ENCODE measurements around the gene USP50.
"Not testable (repeated sequence)": the region's sequence is repeated elsewhere in the genome, so short reads cannot be mapped to it uniquely, and the experiment has no call there.

Gene USP50

DNA sequence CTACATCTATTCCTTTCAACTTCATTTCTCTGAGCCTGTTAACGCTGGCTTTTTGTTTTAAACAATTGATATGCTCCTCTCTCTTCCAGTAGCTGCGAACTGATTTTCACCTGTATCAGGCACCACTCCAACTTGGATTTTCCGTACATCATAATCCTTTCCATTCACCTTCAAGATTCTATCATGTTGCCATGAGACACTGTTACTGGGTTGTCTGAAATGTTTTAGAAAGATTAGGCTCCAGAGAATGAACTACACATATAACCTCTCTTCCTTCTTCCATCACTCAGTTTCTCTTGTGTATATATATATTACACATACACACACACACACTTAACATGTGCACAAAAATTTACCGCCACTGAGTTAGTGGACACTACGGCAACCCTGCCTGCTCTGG lies at the start of gene USP50:
Gene USP50 (minus strand): TSS at position 101 of the 400 bp plus-strand sequence. CDS start 141 bp downstream, outside the sequence.
- TF ChIP-seq, protein P1, sequence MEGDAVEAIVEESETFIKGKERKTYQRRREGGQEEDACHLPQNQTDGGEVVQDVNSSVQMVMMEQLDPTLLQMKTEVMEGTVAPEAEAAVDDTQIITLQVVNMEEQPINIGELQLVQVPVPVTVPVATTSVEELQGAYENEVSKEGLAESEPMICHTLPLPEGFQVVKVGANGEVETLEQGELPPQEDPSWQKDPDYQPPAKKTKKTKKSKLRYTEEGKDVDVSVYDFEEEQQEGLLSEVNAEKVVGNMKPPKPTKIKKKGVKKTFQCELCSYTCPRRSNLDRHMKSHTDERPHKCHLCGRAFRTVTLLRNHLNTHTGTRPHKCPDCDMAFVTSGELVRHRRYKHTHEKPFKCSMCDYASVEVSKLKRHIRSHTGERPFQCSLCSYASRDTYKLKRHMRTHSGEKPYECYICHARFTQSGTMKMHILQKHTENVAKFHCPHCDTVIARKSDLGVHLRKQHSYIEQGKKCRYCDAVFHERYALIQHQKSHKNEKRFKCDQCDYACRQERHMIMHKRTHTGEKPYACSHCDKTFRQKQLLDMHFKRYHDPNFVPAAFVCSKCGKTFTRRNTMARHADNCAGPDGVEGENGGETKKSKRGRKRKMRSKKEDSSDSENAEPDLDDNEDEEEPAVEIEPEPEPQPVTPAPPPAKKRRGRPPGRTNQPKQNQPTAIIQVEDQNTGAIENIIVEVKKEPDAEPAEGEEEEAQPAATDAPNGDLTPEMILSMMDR (IDR thresholded peaks at IDR 0.05; ENCODE audit: low read depth, low read length), result no peak
- H3K4me3 ChIP-seq (ENCODE audit: low read depth, low read length), result no peak within 1 kb of the TSS
- DNase-seq (ENCODE audit: low read depth, low spot score), result no peak
- in situ Hi-C loops (cut with HindIII; ENCODE audit: low sequenced_read_pairs), result no loop called here

GRCh38 chr15:50594311-50594710 lies 47.8 kb upstream of the USP50 start:
- no peak for DNase-seq (ENCODE audit: low read depth, low spot score)
- in situ Hi-C loops (cut with HindIII; ENCODE audit: low sequenced_read_pairs), result no loop called here
- no peak overlapping the region for H3K4me3 ChIP-seq (ENCODE audit: low read depth, low read length)
- TF ChIP-seq, protein P1 (IDR thresholded peaks at IDR 0.05; ENCODE audit: low read depth, low read length), result no peak

- DNase-seq (ENCODE audit: low read depth, low spot score), result no peak
- in situ Hi-C loops (cut with HindIII; ENCODE audit: low sequenced_read_pairs), result no loop called here
- TF ChIP-seq, protein P1 (IDR thresholded peaks at IDR 0.05; ENCODE audit: low read depth, low read length), result no peak
- no peak overlapping the region for H3K4me3 ChIP-seq (ENCODE audit: low read depth, low read length)
Observed at GRCh38 chr15:50593761-50594160, 47.3 kb upstream of the USP50 start.

DNA sequence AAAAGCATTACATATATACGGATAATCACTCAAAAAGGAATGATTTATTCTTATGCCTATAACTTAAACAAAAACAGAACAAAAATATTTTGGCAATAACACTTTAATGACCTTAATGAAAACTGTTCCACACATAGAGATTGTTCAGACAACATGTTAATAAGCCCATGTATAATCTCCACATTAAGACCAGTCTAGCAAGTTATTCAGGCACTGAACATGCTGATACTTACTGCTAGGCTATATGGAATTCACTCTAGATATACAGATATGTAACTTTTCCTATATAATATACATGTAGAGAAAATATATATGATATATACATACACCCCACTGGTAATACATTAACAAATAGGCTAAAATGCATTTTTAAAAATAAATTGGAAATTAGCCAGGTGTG lies 43.8 kb upstream of the USP50 start:
- no peak overlapping the region for H3K4me3 ChIP-seq (ENCODE audit: low read depth, low read length)
- TF ChIP-seq, protein P1 (IDR thresholded peaks at IDR 0.05; ENCODE audit: low read depth, low read length), result no peak
- in situ Hi-C loops (cut with HindIII; ENCODE audit: low sequenced_read_pairs), result no loop called here
- no peak for DNase-seq (ENCODE audit: low read depth, low spot score)

DNA sequence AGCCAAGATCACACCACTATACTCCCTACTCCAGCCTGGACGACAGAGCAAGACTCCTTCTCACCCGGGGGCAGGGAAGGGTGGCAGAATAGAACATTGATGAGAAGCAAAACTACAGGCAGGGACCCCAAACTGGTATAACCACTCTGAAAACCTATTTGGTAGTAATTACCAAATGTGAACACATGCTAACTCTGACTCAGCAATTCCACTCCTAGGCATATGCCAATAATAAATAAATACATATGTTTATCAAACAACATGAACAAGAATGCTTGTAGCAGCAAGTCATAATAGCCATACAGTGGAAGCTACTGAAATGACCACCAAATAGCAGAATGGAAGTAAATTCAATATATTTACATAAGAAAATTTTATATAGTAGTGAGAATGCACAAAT lies 31.0 kb upstream of the USP50 start:
- in situ Hi-C loops (cut with HindIII; ENCODE audit: low sequenced_read_pairs), result no loop called here
- no peak overlapping the region for H3K4me3 ChIP-seq (ENCODE audit: low read depth, low read length)
- no peak for DNase-seq (ENCODE audit: low read depth, low spot score)
- TF ChIP-seq, protein P1 (IDR thresholded peaks at IDR 0.05; ENCODE audit: low read depth, low read length), result no peak

GRCh38 chr15:50576166-50576565 lies 29.7 kb upstream of the USP50 start:
- no peak for DNase-seq (ENCODE audit: low read depth, low spot score)
- H3K4me3 ChIP-seq (ENCODE audit: low read depth, low read length), result no peak overlapping the region
- TF ChIP-seq, protein P1 (IDR thresholded peaks at IDR 0.05; ENCODE audit: low read depth, low read length), result no peak
- in situ Hi-C loops (cut with HindIII; ENCODE audit: low sequenced_read_pairs), result no loop called here

- H3K4me3 ChIP-seq (ENCODE audit: low read depth, low read length); DNase-seq (ENCODE audit: low read depth, low spot score); in situ Hi-C loops (cut with HindIII; ENCODE audit: low sequenced_read_pairs): not testable (repeated sequence)
Observed at GRCh38 chr15:50573842-50574241, 27.4 kb upstream of the USP50 start.
